ENCODE measurements around the gene LTO1. TPM values are rescaled to one million over a fixed set of nuclear protein-coding genes. Genes with fewer than 3 reads are reported as not detected.
A peak's percentile ranks its signal among the peaks of the same experiment; 100 is the strongest.

LTO1 gene
- total RNA-seq, 2 donors from 2014 or later, result 17.2 to 18.5 TPM

DNA sequence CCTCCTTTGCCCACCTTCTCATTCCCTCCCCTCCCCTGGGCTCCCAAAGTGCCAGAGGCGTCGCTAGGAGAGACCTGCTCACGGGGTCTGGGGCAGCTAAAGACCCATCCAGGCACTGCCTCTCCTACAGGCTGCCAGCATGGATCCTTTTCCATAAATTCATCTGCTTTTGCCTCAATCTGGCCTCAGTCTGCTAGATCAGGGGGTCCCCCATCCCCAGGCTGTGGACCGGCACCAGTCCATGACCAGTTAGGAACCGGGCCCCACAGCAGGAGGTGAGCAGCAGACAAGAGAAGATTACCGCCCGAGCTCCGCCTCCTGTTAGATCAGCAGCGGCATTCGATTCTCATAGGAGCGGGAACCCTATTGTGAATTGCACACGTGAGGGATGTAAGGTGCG lies 12.3 kb downstream of the LTO1 start:
- peak; percentile 76 for DNase-seq (ENCODE audit: low spot score)
- intact Hi-C loops (cut with DNase I), result no loop called here

DNA sequence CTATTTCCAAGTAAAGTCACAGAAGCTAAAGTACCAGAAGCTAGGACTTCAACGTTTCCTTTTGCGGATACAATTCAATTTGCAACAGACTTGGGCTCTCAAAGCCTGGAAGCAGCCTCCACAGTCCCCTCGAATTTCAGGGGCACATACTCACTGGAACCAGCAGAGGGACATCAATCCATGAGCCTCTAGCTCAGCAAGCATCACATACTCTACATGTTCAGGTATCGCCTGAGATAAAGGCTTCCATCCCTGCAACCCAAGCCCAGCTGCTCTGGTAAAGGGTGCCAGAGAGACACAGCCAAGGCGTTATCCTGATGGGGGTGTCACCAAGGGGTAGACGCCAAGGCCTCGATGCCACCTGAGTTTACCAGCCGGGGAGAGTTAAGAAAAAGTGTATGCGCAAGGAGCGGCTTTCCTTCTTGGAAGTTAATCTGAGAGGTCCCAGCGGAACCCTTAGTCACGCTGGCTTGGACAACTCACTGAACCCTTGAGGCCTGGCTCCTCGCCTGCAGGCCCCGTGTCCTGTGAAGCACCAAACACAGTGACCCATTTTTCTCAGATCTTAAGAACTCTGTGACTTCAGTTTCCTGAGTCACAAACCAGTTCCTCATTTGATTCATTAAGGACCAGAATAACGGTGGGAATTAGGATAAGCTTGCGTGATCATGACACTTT lies 13.0 kb downstream of the LTO1 start:
- peak; percentile 87 for DNase-seq (ENCODE audit: low spot score)
- intact Hi-C loops (cut with DNase I), result no loop called here

DNA sequence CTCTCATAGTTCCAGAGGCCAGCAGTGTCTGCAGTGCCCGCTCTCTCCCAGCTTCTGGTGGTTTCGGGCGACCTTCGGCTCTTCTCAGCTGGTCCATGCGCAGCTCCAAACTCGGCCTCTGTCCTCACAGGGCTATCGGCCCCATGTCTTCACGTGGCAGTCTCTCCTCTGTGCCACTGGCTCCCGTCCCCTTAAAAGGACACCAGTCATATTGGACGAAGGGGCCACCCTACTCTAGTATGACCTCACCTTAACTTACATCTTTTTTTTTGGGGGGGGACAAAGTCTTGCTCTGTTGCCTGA lies 13.8 kb downstream of the LTO1 start:
- DNase-seq (ENCODE audit: low spot score), result peak; percentile 66
- intact Hi-C loops (cut with DNase I), result no loop called here

DNA sequence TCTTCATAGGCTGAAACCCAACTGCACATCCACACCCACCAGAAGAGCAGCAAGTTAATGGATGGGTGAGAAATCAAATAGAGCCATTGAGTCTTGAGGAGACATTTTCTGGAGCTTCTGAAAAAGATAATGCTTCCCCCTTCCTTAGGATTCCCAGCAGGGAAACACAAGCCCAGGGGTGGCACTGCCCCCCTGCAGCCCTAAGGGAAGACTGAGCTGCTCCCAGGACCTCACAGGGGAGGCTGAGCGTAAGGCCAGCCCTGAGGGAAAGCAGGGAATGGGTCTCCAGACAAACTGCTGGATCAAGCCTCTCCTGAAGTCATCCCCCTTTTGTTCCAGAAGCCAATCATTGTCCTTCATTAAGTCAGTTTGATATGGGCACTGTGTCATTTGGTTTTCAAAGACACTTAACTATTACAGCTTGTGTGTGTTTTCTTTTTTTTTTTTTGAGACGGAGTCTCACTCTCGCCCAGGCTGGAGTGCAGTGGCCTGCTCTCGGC lies 15.1 kb downstream of the LTO1 start:
- intact Hi-C loops (cut with DNase I), result no loop called here
- peak; percentile 45 for DNase-seq (ENCODE audit: low spot score)

DNA sequence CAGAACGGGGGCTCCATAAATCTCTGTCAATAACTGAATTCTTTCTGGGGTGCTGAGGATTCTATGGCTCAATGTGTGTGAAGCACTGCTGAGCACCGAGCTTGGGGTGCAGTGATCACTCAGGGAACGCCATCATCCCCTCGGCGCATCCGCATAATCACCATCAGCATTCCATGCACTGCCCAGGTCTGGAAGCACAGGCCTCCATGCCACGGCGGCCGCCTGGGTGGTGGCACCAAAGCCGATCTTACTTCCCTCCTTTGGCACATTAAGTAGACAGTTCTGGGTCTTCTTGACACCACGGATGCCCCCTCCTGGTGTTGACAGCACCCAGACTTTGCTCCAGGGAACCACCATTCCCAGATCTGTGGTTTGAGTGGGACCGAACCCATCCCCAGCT lies 15.6 kb downstream of the LTO1 start:
- intact Hi-C loops (cut with DNase I), result loop anchor here in 1 of 2 donors (5.0 kb wide), 1 partner anchor 1517 kb away; no protein-coding TSS in a partner anchor
- DNase-seq (ENCODE audit: low spot score), result peak; percentile 66

GRCh38 chr11:69658626-69659450 lies 16.3 kb downstream of the LTO1 start:
- intact Hi-C loops (cut with DNase I), result loop anchor here in 1 of 2 donors (5.0 kb wide), 1 partner anchor 1517 kb away; no protein-coding TSS in a partner anchor

GRCh38 chr11:69657911-69658625 lies 17.1 kb downstream of the LTO1 start:
- DNase-seq (ENCODE audit: low spot score), result peak; percentile 66
- intact Hi-C loops (cut with DNase I), result loop anchor here in 1 of 2 donors (5.0 kb wide), 1 partner anchor 1516 kb away; no protein-coding TSS in a partner anchor

More at GRCh38 chr11:69658626-69659450, 16.3 kb downstream of the LTO1 start:
- peak; percentile 28 for DNase-seq (ENCODE audit: low spot score)

GRCh38 chr11:69657456-69657910 lies 17.7 kb downstream of the LTO1 start:
- peak; percentile 57 for DNase-seq (ENCODE audit: low spot score)
- intact Hi-C loops (cut with DNase I), result loop anchor here in 1 of 2 donors (5.0 kb wide), 1 partner anchor 1515 kb away; no protein-coding TSS in a partner anchor

DNA sequence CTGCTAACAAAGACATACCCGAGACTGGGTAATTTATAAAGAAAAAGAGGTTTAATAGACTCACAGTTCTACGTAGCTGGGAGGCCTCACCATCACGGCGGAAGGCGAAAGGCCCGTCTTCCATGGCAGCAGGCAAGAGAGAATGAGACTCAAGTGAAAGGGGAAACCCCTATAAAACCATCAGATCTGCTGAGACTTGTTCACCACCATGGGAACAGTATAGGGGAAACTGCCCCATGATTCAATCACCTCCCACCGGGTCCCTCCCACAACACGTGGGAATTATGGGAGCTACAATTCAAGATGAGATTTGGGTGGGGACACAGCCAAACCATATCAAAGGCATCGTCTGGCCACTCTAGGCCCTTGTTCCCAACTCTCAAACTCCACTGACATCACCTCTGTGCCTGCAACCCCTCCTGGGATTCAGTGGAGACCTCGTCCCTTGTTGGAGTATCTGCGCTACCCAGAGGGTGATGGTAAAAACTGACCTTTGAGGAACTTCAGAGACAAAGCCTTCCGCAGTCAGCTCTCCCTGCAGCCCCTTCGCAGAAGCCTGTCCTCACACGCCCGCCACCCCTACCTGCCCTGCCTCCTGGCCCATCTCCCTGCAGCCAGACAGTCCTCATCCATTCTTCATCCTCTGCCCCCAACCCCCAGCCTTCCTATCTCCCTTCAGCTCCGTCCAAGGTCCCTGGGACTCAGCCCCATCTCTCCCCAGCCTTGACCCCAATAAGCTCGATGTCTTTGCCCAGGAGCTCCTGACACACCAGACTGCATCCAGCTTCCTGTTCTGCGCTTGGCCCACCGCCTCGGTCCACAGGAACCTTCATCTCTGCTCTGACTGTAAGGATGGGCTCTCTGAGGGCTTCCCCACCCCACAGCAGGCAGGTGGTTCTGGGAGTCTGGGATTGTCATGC lies 18.4 kb downstream of the LTO1 start:
- intact Hi-C loops (cut with DNase I), result loop anchor here in 1 of 2 donors (5.0 kb wide), 1 partner anchor 1514 kb away; no protein-coding TSS in a partner anchor

DNA sequence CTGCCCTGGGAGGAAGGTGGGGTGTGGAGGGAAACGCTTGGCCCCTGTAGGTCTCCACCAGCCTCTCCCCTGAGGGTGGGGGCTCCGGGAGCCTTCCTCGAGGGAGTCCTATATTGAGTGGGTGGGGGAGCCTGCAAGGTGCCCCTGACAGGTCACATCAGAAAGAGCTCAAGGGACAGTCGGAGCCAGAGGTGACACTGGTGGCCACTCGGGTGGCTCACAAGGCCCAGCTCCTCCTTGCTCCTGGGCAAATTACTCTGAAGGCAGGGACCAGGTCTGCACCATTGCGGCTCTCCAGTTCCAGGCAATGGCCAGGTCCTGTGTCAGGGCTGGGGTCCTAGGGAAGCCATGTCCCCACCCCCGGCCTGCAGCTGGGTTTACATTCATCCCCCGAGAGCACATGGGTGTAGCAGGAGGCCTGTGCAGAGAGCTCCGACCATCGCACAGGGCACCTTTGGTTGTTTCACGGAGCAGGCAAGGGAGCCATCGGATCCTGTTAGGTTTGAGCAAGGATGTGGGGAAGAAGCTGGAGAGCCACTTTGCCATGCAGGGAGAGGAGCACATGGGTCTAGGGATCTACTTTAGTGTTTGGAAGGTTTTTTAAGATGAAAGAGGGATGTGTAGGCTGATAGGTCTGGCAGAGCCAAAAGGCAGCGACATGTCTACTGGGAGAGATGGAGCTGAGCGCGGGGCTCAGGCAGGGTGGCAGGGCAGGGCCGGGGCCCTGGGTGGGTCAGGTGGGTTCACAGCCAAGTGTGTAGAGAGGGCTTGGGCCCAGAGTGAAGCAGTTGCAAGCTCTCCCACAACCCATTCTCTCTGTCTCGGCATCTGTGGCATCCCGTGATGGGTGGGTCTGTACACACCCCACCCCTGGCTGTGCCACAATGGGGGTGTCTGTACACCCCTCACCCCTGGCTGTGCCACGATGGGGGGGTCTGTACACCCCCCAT lies 19.4 kb downstream of the LTO1 start:
- peak; percentile 68 for DNase-seq (ENCODE audit: low spot score)
- intact Hi-C loops (cut with DNase I), result loop anchor here in 1 of 2 donors (5.0 kb wide), 1 partner anchor 1513 kb away; no protein-coding TSS in a partner anchor

More for the DNA sequence above, 18.4 kb downstream of the LTO1 start:
- peak; percentile 49 for DNase-seq (ENCODE audit: low spot score)

- intact Hi-C loops (cut with DNase I), result loop anchor here in 1 of 2 donors (5.0 kb wide), 1 partner anchor 1513 kb away; no protein-coding TSS in a partner anchor
- DNase-seq (ENCODE audit: low spot score), result peak; percentile 55
These were observed 20.3 kb downstream of the LTO1 start for GRCh38 chr11:69654660-69655478.

DNA sequence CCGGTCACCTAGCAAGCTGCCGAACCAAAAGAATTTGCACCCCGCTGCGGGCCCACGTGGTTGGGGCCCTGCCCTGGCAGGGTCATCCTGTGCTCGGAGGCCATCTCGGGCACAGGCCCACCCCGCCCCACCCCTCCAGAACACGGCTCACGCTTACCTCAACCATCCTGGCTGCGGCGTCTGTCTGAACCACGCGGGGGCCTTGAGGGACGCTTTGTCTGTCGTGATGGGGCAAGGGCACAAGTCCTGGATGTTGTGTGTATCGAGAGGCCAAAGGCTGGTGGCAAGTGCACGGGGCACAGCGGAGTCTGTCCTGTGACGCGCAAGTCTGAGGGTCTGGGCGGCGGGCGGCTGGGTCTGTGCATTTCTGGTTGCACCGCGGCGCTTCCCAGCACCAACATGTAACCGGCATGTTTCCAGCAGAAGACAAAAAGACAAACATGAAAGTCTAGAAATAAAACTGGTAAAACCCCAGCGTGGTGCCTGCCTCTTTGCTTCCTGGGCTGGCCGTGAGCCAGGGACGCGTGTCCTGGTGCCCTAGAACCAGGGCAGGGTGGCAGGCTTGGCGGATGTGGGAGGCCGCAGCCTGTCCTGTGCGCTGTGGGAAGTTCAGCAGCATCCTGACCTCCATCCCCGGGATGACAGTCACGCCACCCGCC lies 21.0 kb downstream of the LTO1 start:
- peak; percentile 74 for DNase-seq (ENCODE audit: low spot score)
- intact Hi-C loops (cut with DNase I), result no loop called here

- DNase-seq (ENCODE audit: low spot score), result peak; percentile 70
- intact Hi-C loops (cut with DNase I), result no loop called here
These were observed 21.7 kb downstream of the LTO1 start for GRCh38 chr11:69653406-69653960.

GRCh38 chr11:69652999-69653398 lies 22.2 kb downstream of the LTO1 start:
- intact Hi-C loops (cut with DNase I), result no loop called here

GRCh38 chr11:69651834-69652620 lies 23.1 kb downstream of the LTO1 start:
- intact Hi-C loops (cut with DNase I), result loop anchor here in 1 of 2 donors (2.0 kb wide), 1 partner anchor 545 kb away; no protein-coding TSS in a partner anchor

More at GRCh38 chr11:69652999-69653398, 22.2 kb downstream of the LTO1 start:
- DNase-seq (ENCODE audit: low spot score), result peak; percentile 45

More at GRCh38 chr11:69651834-69652620, 23.1 kb downstream of the LTO1 start:
- peak; percentile 20 for DNase-seq (ENCODE audit: low spot score)

Data from posterior vena cava (tissue), 2 donors.